ENCODE measurements around the gene C6orf89.
"Not testable (repeated sequence)": the region's sequence is repeated elsewhere in the genome, so short reads cannot be mapped to it uniquely, and the experiment has no call there.

C6orf89 gene

GRCh38 chr6:36933519-36933918 is 47.8 kb downstream of the C6orf89 start:
- Mint-ChIP-seq H3K4me3 (no peak overlapping the region), H3K9me3 (no peaks in the 10 kb centered on the region), H3K27me3 (ENCODE audit: low read depth) (no peaks in the 10 kb centered on the region), H3K4me1 (peaks cover 44% of the 10 kb centered on the region), H3K27ac (no peak overlapping the region), H3K36me3 (ENCODE audit: low read depth) (no peaks in the 10 kb centered on the region)
- TF ChIP-seq, protein P1, sequence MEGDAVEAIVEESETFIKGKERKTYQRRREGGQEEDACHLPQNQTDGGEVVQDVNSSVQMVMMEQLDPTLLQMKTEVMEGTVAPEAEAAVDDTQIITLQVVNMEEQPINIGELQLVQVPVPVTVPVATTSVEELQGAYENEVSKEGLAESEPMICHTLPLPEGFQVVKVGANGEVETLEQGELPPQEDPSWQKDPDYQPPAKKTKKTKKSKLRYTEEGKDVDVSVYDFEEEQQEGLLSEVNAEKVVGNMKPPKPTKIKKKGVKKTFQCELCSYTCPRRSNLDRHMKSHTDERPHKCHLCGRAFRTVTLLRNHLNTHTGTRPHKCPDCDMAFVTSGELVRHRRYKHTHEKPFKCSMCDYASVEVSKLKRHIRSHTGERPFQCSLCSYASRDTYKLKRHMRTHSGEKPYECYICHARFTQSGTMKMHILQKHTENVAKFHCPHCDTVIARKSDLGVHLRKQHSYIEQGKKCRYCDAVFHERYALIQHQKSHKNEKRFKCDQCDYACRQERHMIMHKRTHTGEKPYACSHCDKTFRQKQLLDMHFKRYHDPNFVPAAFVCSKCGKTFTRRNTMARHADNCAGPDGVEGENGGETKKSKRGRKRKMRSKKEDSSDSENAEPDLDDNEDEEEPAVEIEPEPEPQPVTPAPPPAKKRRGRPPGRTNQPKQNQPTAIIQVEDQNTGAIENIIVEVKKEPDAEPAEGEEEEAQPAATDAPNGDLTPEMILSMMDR (IDR thresholded peaks at IDR 0.05; ENCODE audit: unreplicated experiment in 3 of 3), result no peak

DNA sequence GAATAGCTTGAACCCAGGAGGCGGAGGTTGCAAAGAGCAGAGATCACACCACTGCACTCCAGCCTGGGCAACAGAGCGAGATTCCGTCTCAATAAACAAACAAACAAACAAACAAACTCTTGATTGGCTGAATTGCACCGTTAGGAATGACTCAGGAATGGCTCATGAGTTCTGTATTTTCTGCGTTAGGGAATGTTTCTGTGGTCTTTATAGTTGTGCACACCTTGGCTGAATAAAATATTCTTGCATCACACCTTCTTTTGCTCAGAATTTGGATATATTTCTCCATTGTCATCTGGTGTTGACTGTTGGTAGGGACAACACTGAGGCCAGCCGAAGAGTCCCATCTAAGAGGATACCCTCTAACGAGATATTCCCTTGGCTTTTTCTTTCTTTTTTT is 49.1 kb downstream of the C6orf89 start:
- TF ChIP-seq, protein P1 (IDR thresholded peaks at IDR 0.05; ENCODE audit: unreplicated experiment in 3 of 3), result no peak
- no peaks in the 10 kb centered on the region for H3K36me3 Mint-ChIP-seq (ENCODE audit: low read depth)
- no peak overlapping the region for H3K27ac Mint-ChIP-seq
- H3K4me1 Mint-ChIP-seq, result peaks cover 30% of the 10 kb centered on the region
- peaks cover 2% of the 10 kb centered on the region for H3K9me3 Mint-ChIP-seq
- peaks cover 3% of the 10 kb centered on the region for H3K27me3 Mint-ChIP-seq (ENCODE audit: low read depth)
- H3K4me3 Mint-ChIP-seq, result no peak overlapping the region

- Mint-ChIP-seq H3K36me3 (ENCODE audit: low read depth) (no peaks in the 10 kb centered on the region), H3K4me1 (peaks cover 15% of the 10 kb centered on the region), H3K27me3 (ENCODE audit: low read depth) (peaks cover 3% of the 10 kb centered on the region), H3K27ac (no peak overlapping the region), H3K9me3 (peaks cover 6% of the 10 kb centered on the region), H3K4me3 (no peak overlapping the region)
- TF ChIP-seq, protein P1 (IDR thresholded peaks at IDR 0.05; ENCODE audit: unreplicated experiment in 3 of 3), result no peak
Measured at GRCh38 chr6:36936824-36937223, 51.1 kb downstream of the C6orf89 start.

DNA sequence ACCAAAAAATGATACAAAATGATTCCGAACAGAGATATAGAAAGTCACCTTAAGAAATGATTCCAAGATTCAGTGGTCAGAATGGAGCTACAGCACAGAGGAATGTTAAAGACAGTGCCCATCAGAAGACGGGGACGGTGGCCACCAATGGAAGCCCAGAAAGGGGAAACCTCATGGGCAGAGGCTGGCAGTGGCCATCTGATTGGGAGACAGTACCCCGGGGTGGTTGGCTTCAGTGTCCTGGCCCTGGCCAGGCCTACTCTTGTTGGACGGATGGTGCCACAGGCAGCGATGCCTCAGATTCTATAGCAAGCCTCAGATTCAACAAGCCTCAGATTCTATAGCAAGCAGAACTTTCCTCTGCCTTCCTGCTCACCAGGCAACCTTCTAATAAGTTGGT is 52.1 kb downstream of the C6orf89 start:
- Mint-ChIP-seq H3K27me3 (ENCODE audit: low read depth) (peaks cover 8% of the 10 kb centered on the region), H3K27ac (no peak overlapping the region), H3K9me3 (peaks cover 6% of the 10 kb centered on the region), H3K4me1 (peaks cover 15% of the 10 kb centered on the region), H3K36me3 (ENCODE audit: low read depth) (no peaks in the 10 kb centered on the region), H3K4me3 (no peak overlapping the region)
- TF ChIP-seq, protein P1 (IDR thresholded peaks at IDR 0.05; ENCODE audit: unreplicated experiment in 3 of 3), result no peak

GRCh38 chr6:36938536-36938935 is 52.8 kb downstream of the C6orf89 start:
- no peaks in the 10 kb centered on the region for H3K36me3 Mint-ChIP-seq (ENCODE audit: low read depth)
- peaks cover 8% of the 10 kb centered on the region for H3K9me3 Mint-ChIP-seq
- H3K4me1 Mint-ChIP-seq, result peaks cover 15% of the 10 kb centered on the region
- TF ChIP-seq, protein P1 (IDR thresholded peaks at IDR 0.05; ENCODE audit: unreplicated experiment in 3 of 3), result no peak
- no peak overlapping the region for H3K4me3 Mint-ChIP-seq
- H3K27ac Mint-ChIP-seq, result no peak overlapping the region
- H3K27me3 Mint-ChIP-seq (ENCODE audit: low read depth), result peaks cover 8% of the 10 kb centered on the region

DNA sequence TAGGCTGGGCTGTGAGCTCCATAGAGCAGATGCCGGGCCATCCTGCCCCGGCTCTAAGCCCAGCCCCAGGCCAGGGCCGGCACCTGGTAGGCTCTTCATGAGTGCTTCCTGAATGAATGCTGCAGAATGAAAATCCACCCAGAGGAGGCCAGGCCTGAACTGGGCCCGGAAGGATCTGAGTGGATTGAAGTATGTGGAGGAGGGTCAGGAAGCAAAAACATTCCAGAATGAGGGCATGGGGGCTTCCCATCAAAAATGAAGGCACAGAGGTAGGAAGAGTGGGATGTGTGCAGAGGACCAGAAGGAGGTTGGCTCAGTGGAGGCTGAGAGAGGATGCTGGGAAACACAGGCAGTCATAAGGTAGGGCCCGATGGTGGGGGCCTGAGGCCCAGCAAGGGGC is 53.3 kb downstream of the C6orf89 start:
- H3K4me1 Mint-ChIP-seq, result peaks cover 15% of the 10 kb centered on the region
- H3K27ac Mint-ChIP-seq; H3K9me3 Mint-ChIP-seq; H3K36me3 Mint-ChIP-seq (ENCODE audit: low read depth); H3K4me3 Mint-ChIP-seq; H3K27me3 Mint-ChIP-seq (ENCODE audit: low read depth): not testable (repeated sequence)

Data from nephron (organoid).